ENCODE results near the gene RRAS.

RRAS gene

DNA sequence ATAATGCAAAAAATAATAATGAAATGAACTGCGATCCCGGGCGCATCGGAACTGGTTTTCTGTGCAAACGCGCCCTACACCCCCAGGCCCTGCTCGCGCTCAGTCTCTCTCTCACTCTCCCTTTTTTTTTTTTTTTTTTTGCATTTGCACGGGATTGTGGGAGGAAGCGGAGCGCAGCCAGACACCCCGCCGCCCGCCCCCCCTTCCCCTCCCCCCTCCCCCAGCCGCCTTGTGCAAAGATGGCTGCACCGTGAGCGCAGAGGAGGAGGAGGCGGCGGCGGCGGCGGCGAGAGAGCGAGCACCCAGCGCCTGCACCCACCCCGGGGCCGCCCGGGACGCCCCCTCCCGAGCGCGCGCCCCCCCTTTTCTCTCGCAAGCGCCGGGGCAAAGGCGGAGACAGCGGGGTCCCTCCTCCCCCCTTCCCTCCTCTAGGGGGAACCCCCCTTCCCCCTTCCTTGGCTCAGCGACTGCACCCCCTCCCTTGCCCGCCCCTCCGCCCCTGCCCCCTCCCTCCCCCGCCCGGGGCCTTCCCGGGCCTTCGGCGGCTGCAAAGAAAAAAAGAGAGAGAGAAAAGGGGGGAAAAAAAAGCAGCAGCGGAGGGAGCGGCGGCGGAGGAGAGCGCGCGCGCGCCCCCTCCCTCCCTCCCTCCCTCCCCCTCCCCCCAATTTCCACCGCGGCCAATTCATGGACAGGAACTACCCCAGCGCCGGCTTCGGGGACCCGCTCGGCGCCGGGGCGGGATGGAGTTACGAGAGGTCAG is 48.8 kb downstream of the RRAS start, which contains the start of gene PRR12:
PRR12 (plus strand) TSS at position 212 of the 760 bp plus-strand sequence; CDS start at position 685, 473 bp downstream.
- Mint-ChIP-seq H3K4me1 (peaks cover 44% of the 10 kb centered on the region), H3K27ac (ENCODE audit: low read depth) (peak within 1 kb of the TSS; percentile 49)
- DNase-seq (ENCODE audit: low spot score in 2 of 2) = peak; percentile 40 to 57

GRCh38 chr19:49590071-49590970 is 49.6 kb downstream of the RRAS start:
- Mint-ChIP-seq H3K9me3 (no peaks in the 10 kb centered on the region), H3K4me1 (peaks cover 44% of the 10 kb centered on the region), H3K27ac (ENCODE audit: low read depth) (peak overlapping the region; percentile 49), H3K4me3 (peak overlapping the region; percentile 88), H3K36me3 (ENCODE audit: insufficient read depth) (peaks cover 29% of the 10 kb centered on the region), H3K27me3 (no peaks in the 10 kb centered on the region)
- DNase-seq (ENCODE audit: low spot score in 2 of 2) (peak; percentile 88 to 95), ATAC-seq (replicated peaks; ENCODE audit: extremely low read depth, poor library complexity, severe bottlenecking) (peak; percentile 79)

More for the DNA sequence above, 48.8 kb downstream of the RRAS start, which contains the start of gene PRR12:
- no peaks in the 10 kb centered on the region for H3K27me3 Mint-ChIP-seq
- H3K36me3 Mint-ChIP-seq (ENCODE audit: insufficient read depth) = peaks cover 32% of the 10 kb centered on the region
- peak within 1 kb of the TSS; percentile 88 for H3K4me3 Mint-ChIP-seq
- H3K9me3 Mint-ChIP-seq = no peaks in the 10 kb centered on the region
- peak; percentile 26 for ATAC-seq (replicated peaks; ENCODE audit: extremely low read depth, poor library complexity, severe bottlenecking)

DNA sequence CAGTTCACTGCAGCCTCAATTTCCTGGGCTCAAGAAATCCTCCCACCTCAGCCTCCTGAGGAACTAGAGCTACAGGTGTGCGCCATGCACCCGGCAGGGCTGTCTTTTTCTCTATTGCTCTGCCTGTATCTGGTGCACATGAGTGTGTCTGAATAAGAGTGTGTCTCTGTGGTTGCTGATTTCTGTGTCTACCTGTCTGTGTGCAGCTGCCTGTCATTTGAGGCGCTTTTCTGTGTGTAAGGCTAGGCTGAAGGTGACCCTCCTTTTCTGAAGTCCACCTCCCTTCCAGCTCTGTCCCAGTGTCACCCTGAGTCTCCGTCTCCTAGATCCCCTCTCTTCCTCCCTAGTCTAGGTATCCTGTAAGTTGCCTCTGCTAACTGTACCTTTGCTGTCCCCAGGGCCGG is 50.4 kb downstream of the RRAS start:
- DNase-seq (ENCODE audit: low spot score in 2 of 2) = no peak
- no peak overlapping the region for H3K27ac Mint-ChIP-seq (ENCODE audit: low read depth)

GRCh38 chr19:49588365-49589122 is 51.4 kb downstream of the RRAS start:
- DNase-seq (ENCODE audit: low spot score in 2 of 2) (no peak), ATAC-seq (replicated peaks; ENCODE audit: extremely low read depth, poor library complexity, severe bottlenecking) (peak; percentile 10)
- Mint-ChIP-seq H3K27ac (ENCODE audit: low read depth) (peak overlapping the region; percentile 37), H3K4me1 (peaks cover 32% of the 10 kb centered on the region), H3K27me3 (no peaks in the 10 kb centered on the region), H3K4me3 (no peak overlapping the region), H3K36me3 (ENCODE audit: insufficient read depth) (peaks cover 21% of the 10 kb centered on the region), H3K9me3 (no peaks in the 10 kb centered on the region)

More for the DNA sequence above, 50.4 kb downstream of the RRAS start:
- no peak for ATAC-seq (replicated peaks; ENCODE audit: extremely low read depth, poor library complexity, severe bottlenecking)
- H3K4me1 Mint-ChIP-seq = peaks cover 41% of the 10 kb centered on the region
- no peaks in the 10 kb centered on the region for H3K9me3 Mint-ChIP-seq
- H3K36me3 Mint-ChIP-seq (ENCODE audit: insufficient read depth) = peaks cover 29% of the 10 kb centered on the region
- peak overlapping the region; percentile 88 for H3K4me3 Mint-ChIP-seq
- no peaks in the 10 kb centered on the region for H3K27me3 Mint-ChIP-seq

DNA sequence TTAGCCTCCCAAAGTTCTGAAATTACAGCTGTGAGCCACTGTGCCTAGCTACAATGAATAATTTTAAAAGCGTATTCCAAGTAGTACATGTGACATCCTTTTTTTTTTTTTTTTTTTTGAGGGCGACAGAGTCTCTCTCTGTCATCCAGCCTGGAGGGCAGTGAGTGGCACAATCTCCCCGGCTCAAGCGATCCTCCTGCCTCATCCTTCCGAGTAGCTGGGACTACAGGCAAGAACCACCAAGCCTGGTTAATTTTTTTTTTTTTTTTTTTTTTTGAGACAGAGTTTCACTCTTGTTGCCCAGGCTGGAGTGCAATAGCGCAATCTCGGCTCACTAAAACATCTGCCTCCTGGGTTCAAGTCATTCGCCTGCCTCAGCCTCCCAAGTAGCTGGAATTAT is 52.7 kb downstream of the RRAS start:
- DNase-seq (ENCODE audit: low spot score in 2 of 2) (no peak), ATAC-seq (replicated peaks; ENCODE audit: extremely low read depth, poor library complexity, severe bottlenecking) (no peak)
- H3K27ac Mint-ChIP-seq (ENCODE audit: low read depth) = no peak overlapping the region
- no peaks in the 10 kb centered on the region for H3K27me3 Mint-ChIP-seq
- no peak overlapping the region for H3K4me3 Mint-ChIP-seq
- peaks cover 14% of the 10 kb centered on the region for H3K36me3 Mint-ChIP-seq (ENCODE audit: insufficient read depth)
- no peaks in the 10 kb centered on the region for H3K9me3 Mint-ChIP-seq
- H3K4me1 Mint-ChIP-seq = peaks cover 19% of the 10 kb centered on the region
